Fibroblast of lung (primary cell): Measurements from ENCODE around the gene GPR176. TPM values are rescaled to one million over a fixed set of nuclear protein-coding genes. Genes with fewer than 3 reads are reported as not detected.
A peak's percentile ranks its signal among the peaks of the same experiment; 100 is the strongest.

Source experiments
- DNase-seq, 2 donors: peaks; one replicate each; pipeline versions ENCODE4 v3.0.0 to v3.0.0-alpha.2; 2010; ENCODE audit warnings: low read depth in 2 of 2
- H2AFZ ChIP-seq: 2 replicates; pipeline ENCODE4 v1.5.1; 2012; ENCODE audit warnings: low read length, control low read depth, inconsistent platforms
- H3K27ac ChIP-seq: 2 replicates; pipeline ENCODE4 v1.5.1; 2011; ENCODE audit warnings: low read length, control low read depth; ENCODE audit not compliant: insufficient read depth
- H3K27me3 ChIP-seq: 2 replicates; pipeline ENCODE4 v1.5.1; 2011; ENCODE audit warnings: mild to moderate bottlenecking, low read length; ENCODE audit not compliant: control insufficient read depth, insufficient read depth
- H3K36me3 ChIP-seq: 2 replicates; pipeline ENCODE4 v1.5.1; 2011; ENCODE audit warnings: low read length; ENCODE audit not compliant: control insufficient read depth, insufficient read depth
- H3K4me1 ChIP-seq: 2 replicates; pipeline ENCODE4 v1.5.1; 2011; ENCODE audit warnings: low read length; ENCODE audit not compliant: control insufficient read depth, insufficient read depth; ENCODE audit errors: extremely low read depth
- H3K4me2 ChIP-seq: 2 replicates; pipeline ENCODE4 v1.5.1; 2011; ENCODE audit warnings: low read length, control low read depth; ENCODE audit not compliant: insufficient read depth; ENCODE audit errors: extremely low read depth
- H3K4me3 ChIP-seq, 4 experiments: fragments of 200-600 bp in 1 of 4; sonication (generic) in 1 of 4; replicated peaks in 1 of 4; 2 replicates each; pipeline ENCODE4 v1.5.1; 2011 to 2016; ENCODE audit warnings: low read length in 4 of 4, low read depth in 3 of 4, mild to moderate bottlenecking in 3 of 4, control low read depth in 2 of 4, inconsistent platforms in 1 of 4, mixed read lengths in 1 of 4; ENCODE audit not compliant: insufficient read depth in 1 of 4; ENCODE audit errors: control extremely low read depth in 1 of 4
- H3K79me2 ChIP-seq: 2 replicates; pipeline ENCODE4 v1.5.1; 2012; ENCODE audit warnings: mild to moderate bottlenecking, low read length, inconsistent platforms; ENCODE audit not compliant: control insufficient read depth, insufficient read depth
- H3K9ac ChIP-seq: 2 replicates; pipeline ENCODE4 v1.5.1; 2011; ENCODE audit warnings: mild to moderate bottlenecking, low read length, control low read depth; ENCODE audit not compliant: insufficient read depth
- H3K9me3 ChIP-seq: 2 replicates; pipeline ENCODE4 v1.5.1; 2012; ENCODE audit warnings: low read depth, low read length; ENCODE audit not compliant: control insufficient read depth, insufficient read depth
- H4K20me1 ChIP-seq: 2 replicates; pipeline ENCODE4 v1.5.1; 2011; ENCODE audit warnings: low read length; ENCODE audit not compliant: control insufficient read depth, insufficient read depth; ENCODE audit errors: extremely low read depth
- EZH2 ChIP-seq: IDR thresholded peaks from 2 replicates; pipeline ENCODE4 v1.5.1; 2012; ENCODE audit warnings: low read length, control low read depth, mild to moderate bottlenecking; ENCODE audit errors: missing control alignments
- polyA minus RNA-seq: library from RNA; depleted of rRNA, polyadenylated mRNA; stranded (reverse); fragments of >200 nt; gene quantifications from 2 replicates; pipeline ENCODE4 v1.2.3, GENCODE V29; 2011; ENCODE audit warnings: low replicate concordance
- polyA plus RNA-seq, 2 donors: library from polyadenylated mRNA; depleted of rRNA in 1 of 2; stranded (reverse) in 1 of 2; unstranded in 1 of 2; fragments of >200 nt; gene quantifications; 2 replicates each; pipeline ENCODE4 v1.2.1, GENCODE V29; 2011 to 2012; ENCODE audit warnings: missing spikeins in 1 of 2
- total RNA-seq: library from RNA; depleted of rRNA; stranded (reverse); fragments of >200 nt; gene quantifications from 2 replicates; pipeline ENCODE4 v1.2.1, GENCODE V29; 2014
- TF ChIP-seq, protein P1 (sequence below), 2 donors: IDR thresholded peaks in 1 of 2; conservative IDR thresholded peaks in 1 of 2; 1 replicate in 1 of 2; 2 replicates in 1 of 2; pipeline ENCODE4 v1.5.1; 2011 to 2012; ENCODE audit warnings: low read length in 2 of 2, control low read depth in 1 of 2, inconsistent platforms in 1 of 2, low read depth in 1 of 2, mild to moderate bottlenecking in 1 of 2

The GPR176 gene, protein sequence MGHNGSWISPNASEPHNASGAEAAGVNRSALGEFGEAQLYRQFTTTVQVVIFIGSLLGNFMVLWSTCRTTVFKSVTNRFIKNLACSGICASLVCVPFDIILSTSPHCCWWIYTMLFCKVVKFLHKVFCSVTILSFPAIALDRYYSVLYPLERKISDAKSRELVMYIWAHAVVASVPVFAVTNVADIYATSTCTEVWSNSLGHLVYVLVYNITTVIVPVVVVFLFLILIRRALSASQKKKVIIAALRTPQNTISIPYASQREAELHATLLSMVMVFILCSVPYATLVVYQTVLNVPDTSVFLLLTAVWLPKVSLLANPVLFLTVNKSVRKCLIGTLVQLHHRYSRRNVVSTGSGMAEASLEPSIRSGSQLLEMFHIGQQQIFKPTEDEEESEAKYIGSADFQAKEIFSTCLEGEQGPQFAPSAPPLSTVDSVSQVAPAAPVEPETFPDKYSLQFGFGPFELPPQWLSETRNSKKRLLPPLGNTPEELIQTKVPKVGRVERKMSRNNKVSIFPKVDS
- total RNA-seq, result 79.6 and 179 TPM in 2 replicates
- polyA plus RNA-seq, result 99.9 and 124 TPM in 2 replicates
- polyA plus RNA-seq (2012), result 92.3 and 114 TPM in 2 replicates
- polyA minus RNA-seq, result 671 and 740 TPM in 2 replicates

DNA sequence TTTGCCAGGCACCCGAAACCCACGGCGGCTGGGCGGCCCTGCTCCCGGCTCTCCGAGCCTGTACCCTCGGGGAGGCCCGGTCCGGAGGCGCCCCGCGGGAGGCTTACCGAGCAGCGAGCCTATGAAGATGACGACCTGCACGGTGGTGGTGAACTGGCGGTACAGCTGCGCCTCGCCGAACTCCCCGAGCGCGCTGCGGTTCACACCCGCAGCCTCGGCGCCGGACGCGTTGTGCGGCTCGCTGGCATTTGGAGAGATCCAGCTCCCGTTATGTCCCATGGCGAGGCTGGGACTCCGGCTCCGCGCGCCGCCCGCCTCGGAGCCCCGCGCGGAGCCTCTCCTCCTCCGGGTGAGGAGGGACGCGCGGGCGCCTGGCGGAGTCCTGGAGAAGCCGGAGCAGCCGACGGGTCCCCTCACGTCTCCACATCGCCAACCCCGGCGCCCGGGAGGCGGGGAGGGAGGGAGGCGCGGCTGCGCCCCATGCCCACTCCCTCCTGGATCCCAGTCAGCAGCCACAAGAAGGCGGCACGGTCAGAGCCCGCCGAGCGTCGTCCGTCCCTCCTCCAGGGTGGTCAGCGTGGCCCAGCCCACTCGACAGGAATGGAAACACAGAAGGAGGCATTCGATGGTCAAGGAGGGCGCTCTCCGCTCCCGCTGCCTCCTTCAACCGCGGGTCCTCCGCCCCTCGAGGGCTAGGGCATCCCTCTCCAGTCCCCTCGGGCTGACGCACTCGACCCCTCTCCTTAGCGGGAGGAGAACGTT is at the start of gene GPR176:
TSS of gene GPR176 (minus strand) at position 519 of the 762 bp plus-strand sequence. CDS start at position 279, 240 bp downstream.
- TF ChIP-seq, protein P1, sequence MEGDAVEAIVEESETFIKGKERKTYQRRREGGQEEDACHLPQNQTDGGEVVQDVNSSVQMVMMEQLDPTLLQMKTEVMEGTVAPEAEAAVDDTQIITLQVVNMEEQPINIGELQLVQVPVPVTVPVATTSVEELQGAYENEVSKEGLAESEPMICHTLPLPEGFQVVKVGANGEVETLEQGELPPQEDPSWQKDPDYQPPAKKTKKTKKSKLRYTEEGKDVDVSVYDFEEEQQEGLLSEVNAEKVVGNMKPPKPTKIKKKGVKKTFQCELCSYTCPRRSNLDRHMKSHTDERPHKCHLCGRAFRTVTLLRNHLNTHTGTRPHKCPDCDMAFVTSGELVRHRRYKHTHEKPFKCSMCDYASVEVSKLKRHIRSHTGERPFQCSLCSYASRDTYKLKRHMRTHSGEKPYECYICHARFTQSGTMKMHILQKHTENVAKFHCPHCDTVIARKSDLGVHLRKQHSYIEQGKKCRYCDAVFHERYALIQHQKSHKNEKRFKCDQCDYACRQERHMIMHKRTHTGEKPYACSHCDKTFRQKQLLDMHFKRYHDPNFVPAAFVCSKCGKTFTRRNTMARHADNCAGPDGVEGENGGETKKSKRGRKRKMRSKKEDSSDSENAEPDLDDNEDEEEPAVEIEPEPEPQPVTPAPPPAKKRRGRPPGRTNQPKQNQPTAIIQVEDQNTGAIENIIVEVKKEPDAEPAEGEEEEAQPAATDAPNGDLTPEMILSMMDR (conservative IDR thresholded peaks at IDR 0.05 in 1 of 2, IDR thresholded peaks at IDR 0.05 in 1 of 2; ENCODE audit: low read depth in 1 of 2, low read length in 2 of 2), result peak in 1 of 2 donors; percentile 25
- no peak for TF ChIP-seq EZH2
- Histone ChIP-seq H3K9ac (peak within 1 kb of the TSS; percentile 95), H4K20me1 (no peaks in the 10 kb centered on the region), H3K36me3 (no peaks in the 10 kb centered on the region), H3K79me2 (peaks cover 45% of the 10 kb centered on the region), H3K4me3 (peak within 1 kb of the TSS; percentile 50 to 84 (median 82)), H3K27ac (peak within 1 kb of the TSS; percentile 89), H3K9me3 (no peaks in the 10 kb centered on the region), H3K4me1 (peaks cover 2% of the 10 kb centered on the region), H3K27me3 (no peaks in the 10 kb centered on the region), H2AFZ (peak within 1 kb of the TSS; percentile 91), H3K4me2 (peak within 1 kb of the TSS; percentile 96)
- peak; percentile 84 to 85 for DNase-seq

DNA sequence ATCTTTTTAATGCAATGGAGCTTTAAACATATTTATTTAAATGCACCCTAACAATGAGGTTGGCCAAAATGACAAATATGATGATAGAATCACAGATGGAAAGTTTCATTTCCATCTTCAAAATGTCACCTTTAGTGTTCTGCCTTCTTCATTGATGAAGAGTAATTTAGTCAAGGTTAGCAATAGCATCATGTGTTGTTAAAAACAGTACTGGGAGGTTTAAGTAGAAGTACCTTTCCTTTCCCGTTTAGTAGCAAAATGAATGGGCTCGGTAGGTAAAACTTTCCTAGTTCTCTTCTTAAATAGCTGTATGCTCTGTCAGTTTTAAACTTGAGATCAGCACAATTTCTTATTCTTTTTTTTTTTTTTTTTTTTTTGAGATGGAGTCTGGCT is 48.9 kb upstream of the GPR176 start:
- no peak for DNase-seq
- no peaks in the 10 kb centered on the region for H3K27me3 ChIP-seq
- no peak overlapping the region for H3K27ac ChIP-seq
- no peak for TF ChIP-seq EZH2
- H3K36me3 ChIP-seq, result peaks cover 8% of the 10 kb centered on the region
- no peaks in the 10 kb centered on the region for H4K20me1 ChIP-seq
- H2AFZ ChIP-seq, result no peak overlapping the region
- no peak overlapping the region for H3K4me3 ChIP-seq
- H3K79me2 ChIP-seq, result peaks cover 2% of the 10 kb centered on the region
- no peak overlapping the region for H3K9ac ChIP-seq
- no peaks in the 10 kb centered on the region for H3K4me1 ChIP-seq
- no peak overlapping the region for H3K4me2 ChIP-seq
- H3K9me3 ChIP-seq, result no peaks in the 10 kb centered on the region

DNA sequence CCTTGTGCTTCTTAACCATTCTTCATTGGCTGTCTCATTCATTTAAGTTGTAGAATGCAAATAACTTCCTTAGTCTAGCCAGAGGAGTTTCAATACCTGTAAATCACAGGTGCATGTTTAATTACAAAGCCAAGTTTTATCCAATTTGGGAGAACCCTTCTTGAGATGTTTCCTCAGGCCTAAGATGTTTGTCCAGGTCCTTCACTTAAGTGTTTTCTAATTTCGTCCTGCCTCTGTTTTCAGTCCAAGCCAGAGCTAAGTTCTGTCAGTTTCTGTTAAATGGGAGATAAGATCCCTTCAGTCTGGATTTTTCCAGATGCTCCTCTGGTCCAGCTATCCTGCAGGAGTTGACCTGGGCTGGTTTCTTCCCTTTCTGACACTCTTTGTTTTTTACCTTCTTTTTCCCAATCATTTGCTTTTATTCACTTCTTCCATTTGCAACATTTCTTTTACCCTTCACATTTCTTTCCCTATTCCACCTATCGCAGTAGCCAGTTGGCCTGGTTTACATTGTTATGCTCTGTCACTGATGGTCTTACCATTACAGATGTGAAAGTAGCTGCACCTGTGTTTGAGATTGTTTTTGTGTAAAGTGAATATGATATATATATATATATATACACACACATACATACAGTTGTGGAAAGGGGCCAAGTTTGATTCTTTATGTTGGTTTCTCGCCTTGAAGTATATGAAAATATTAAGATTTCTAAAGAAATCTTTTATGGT is 48.4 kb upstream of the GPR176 start:
- Histone ChIP-seq H3K9me3 (no peaks in the 10 kb centered on the region), H3K27me3 (no peaks in the 10 kb centered on the region), H3K4me1 (no peaks in the 10 kb centered on the region), H3K79me2 (peaks cover 2% of the 10 kb centered on the region), H2AFZ (no peak overlapping the region), H4K20me1 (no peaks in the 10 kb centered on the region), H3K36me3 (peaks cover 6% of the 10 kb centered on the region), H3K4me3 (no peak overlapping the region), H3K27ac (no peak overlapping the region), H3K4me2 (no peak overlapping the region), H3K9ac (no peak overlapping the region)
- DNase-seq, result no peak
- TF ChIP-seq, protein P1 (conservative IDR thresholded peaks at IDR 0.05 in 1 of 2, IDR thresholded peaks at IDR 0.05 in 1 of 2; ENCODE audit: low read depth in 1 of 2, low read length in 2 of 2), result no peak
- TF ChIP-seq EZH2, result no peak
